GM18873 (cell line): Measurements from ENCODE around the gene ATF6.

Experiments used
- ATAC-seq: cut with Tn5 transposase; IDR thresholded peaks from one replicate; pipeline ENCODE4 v1.9.1; 2021; ENCODE audit warnings: mild to moderate bottlenecking, moderate library complexity, moderate number of reproducible peaks; ENCODE audit not compliant: unreplicated experiment, low FRiP score

Gene ATF6

GRCh38 chr1:161929137-161929536 is 163.0 kb downstream of the ATF6 start:
- no peak for ATAC-seq

DNA sequence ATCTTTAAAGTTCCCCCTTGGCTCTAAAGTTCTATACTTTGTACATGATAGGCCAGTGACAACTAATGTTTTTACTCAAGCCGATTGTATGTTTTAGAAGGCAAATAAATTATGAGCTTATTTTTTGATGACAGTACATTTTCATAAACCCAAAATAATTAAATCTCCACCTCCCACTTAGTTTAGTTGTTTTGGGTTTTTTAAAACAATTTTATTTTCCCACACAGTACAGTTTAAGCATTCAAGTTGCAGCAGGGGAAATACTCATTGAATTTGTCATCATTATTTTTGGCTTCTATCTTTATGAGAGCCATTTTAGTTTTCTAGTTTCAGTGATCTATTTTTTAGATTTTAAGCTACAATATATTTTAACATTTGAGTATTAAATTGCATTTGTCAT is 163.9 kb downstream of the ATF6 start:
- ATAC-seq = no peak

GRCh38 chr1:161932668-161933067 is 166.5 kb downstream of the ATF6 start:
- ATAC-seq = no peak

DNA sequence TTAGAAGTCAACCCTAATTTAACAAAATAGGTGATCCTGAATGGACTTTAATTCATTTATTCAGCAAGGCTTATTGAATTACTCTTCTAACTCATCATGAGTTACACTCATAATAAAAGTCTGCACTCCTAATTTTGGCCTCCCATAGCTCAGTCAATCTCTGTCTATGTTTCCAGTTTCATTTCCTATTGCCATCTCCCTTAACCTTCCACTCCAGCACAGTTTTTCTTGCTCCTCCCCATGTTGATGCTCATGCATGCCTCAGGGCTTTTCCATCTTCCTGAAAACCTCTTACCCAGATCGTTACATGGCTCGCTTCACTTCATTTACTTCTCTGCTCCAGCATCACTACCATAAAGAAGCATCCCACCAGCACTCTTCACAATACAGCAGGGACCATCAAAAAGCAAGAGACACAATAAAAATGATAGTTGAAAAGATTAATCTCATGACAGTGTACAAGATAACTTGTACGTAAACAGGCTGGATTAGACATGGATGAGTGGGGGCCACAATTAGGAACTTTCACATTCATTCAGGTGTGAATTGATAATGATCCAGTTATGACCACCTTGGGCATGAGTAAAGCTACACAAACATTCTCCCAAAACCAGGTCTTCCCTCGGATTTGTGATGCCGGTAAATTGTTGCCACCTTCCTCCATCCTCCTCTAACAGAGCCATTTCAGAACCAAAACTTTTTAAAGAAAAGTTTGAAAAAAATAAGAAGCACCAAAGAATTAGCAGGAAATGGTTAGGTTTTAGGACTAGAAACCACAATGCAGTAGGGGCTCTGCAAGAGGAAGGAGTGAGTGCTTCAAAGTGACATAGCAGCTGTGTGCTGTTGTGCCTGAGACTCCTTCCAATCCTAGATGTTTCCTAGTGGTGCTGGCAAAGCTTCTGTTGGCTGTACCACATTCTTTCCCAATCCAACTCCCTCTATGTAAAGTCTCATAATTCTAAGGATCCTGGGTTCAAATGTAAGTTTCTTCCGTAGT is 167.8 kb downstream of the ATF6 start:
- ATAC-seq = no peak

- ATAC-seq = no peak
Observed at GRCh38 chr1:161935264-161935663, 169.1 kb downstream of the ATF6 start.

GRCh38 chr1:161936786-161937185 is 170.7 kb downstream of the ATF6 start:
- ATAC-seq = no peak

GRCh38 chr1:161940866-161941591 is 174.9 kb downstream of the ATF6 start:
- no peak for ATAC-seq

DNA sequence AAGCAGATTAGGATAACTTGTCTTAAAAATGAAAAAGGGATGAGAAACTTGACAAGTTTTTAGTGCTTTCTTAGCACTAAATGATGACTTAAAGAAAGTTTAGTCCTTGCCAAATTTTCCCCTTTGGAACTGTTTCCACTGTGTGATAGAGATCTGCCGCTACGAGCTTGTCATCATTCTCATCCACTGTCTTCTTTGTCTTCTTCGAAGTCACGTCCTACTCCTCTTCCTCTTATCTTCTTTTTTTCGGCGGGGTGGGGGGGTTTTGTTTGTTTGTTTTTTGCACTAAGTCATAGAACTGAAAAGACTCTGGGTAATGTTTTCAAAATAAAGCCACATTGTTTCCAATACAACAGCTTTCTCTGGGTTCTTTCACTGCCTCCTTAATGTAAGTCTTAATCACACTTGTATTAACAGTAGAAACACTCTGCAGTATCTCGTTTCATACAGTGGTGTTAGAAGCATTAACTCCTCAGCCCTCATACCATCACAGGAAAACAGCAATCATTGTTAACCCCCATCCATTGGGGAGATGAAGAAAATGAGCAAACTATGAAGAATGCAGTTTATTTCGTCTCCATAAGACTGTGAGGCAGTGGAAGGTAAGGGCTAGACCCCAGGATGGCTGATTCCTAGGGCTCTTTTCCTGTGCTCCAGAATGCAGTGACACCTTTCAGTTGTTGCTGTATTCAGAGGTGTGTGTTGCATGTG is 175.8 kb downstream of the ATF6 start:
- ATAC-seq = no peak

GRCh38 chr1:161943737-161944136 is 177.6 kb downstream of the ATF6 start:
- ATAC-seq = no peak

DNA sequence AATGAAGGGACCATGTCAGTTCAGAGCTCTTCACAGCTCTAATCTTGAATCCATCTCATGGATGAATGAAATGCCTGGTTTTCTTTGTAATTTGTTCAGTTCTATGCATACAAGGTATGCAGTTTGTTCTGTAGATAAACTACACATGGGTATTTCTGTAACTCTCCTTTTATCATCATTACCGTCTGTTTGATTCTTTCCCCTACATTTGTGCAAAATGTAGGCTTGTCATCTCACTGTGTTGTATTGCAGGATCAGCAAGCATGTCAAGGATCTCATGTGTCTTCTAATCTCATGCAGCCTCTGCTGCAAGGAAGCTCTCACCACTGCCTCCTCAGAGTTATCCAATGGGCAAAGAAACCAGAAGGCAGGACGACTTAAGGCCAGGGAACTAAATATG is 178.3 kb downstream of the ATF6 start:
- no peak for ATAC-seq

DNA sequence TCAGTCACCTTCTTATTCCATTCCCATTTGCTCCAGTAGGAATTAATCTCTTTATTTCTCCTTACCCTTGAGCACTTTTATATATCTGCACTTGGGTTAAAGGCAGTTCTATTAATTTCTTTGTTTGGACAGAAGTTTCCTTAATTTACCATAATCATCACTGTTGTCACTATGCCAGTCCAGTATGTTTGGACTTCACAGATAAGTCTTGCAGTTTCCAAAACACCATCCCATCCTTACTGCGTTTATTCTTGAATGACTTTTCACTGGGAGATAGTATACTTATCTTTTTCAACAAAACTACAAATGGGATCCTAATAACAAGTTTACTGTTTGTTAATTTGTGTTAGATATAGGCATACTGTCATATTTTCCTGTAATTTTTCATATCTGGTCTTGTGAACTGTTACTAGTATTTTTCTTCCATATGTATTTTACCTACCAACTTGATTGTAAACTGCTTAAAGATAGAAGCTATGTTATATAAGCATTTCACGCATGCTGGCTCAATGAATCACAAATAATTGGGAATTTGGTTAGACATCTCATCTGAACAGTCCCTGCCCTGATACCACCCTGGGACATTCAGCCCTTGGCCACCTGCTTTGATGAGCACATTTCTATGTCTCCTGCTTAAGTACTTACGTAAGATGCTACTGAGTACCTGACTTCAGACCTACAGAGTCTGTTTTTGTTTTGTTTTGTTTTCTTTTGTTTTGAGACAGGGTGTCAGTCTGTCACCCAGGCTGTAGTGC is 179.4 kb downstream of the ATF6 start:
- ATAC-seq = no peak

DNA sequence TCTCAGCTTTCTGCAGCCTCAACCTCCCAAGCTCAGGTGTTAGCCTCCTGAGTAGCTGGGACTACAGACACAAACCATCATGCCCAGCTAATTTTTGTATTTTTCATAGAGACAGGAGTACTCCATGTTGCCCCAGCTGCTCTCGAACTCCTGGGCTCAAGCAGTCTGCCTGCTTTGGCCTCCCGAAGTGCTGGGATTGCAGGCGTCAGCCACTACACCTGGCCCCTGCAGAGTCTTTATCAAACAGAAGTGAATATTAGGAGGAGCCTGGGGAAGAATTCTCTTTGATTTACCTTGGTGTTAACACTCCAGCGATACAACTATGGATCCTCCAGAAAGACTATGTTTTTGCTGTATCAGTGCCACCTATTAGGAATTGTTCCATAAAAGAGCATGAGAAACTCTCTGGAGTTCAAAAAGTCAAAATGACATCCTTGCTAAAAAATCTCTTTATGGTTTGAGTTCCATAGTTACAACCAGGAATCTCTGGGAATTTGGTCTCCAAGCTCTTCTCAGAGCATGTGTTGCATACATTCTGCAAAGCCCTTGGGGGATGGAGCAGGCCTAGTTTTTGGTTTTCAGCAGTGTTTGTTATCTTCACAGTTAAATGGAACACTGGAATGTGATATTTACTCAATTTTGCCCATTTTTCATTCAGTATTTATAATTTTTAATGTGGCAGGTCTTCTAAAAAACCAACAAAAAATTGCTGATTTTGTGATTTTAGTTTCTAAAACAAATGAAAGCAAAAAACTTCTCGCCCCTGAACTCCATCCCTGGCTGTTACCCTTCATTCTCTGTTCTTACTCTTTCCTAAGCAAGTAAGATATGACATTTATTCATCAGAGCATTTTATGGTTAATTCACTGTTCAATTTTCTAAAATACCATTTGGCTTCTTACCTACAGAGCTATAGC is 180.2 kb downstream of the ATF6 start:
- no peak for ATAC-seq

- no peak for ATAC-seq
Observed at GRCh38 chr1:161948435-161948834, 182.3 kb downstream of the ATF6 start.

DNA sequence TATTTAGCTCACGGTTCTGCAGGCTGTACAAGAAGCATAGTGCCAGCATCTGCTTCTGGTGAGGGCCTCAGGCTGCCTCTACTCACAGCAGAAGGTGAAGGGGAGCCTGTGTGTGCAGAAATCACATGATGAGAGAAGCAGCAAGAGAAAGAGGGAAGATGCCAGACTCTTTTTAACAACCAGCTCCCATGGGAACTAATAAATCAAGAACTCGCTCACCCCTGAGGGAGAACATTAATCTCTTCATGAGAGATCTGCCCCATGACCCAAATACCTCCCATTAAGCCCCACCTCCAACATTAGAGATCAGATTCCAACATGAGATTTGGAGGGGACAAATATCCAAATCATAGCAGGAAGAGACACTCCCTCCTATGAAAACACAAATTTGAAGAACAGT is 183.4 kb downstream of the ATF6 start:
- ATAC-seq = no peak

- no peak for ATAC-seq
Observed at GRCh38 chr1:161950377-161950776, 184.3 kb downstream of the ATF6 start.

- no peak for ATAC-seq
Observed at GRCh38 chr1:161951646-161952045, 185.5 kb downstream of the ATF6 start.

GRCh38 chr1:161952607-161953172 is 186.6 kb downstream of the ATF6 start:
- ATAC-seq = no peak

GRCh38 chr1:161953256-161953920 is 187.3 kb downstream of the ATF6 start:
- ATAC-seq = no peak
